Smooth muscle cell of the umbilical artery (primary cell): ENCODE results near the gene CAPRIN2. TPM values are rescaled to one million over a fixed set of nuclear protein-coding genes. Genes with fewer than 3 reads are reported as not detected.

ENCODE experiments used
- total RNA-seq: library from RNA; depleted of rRNA; stranded (reverse); fragments of >200 nt; gene quantifications from 2 replicates; pipeline ENCODE4 v1.2.3, GENCODE V29; 2014

CAPRIN2 gene, protein sequence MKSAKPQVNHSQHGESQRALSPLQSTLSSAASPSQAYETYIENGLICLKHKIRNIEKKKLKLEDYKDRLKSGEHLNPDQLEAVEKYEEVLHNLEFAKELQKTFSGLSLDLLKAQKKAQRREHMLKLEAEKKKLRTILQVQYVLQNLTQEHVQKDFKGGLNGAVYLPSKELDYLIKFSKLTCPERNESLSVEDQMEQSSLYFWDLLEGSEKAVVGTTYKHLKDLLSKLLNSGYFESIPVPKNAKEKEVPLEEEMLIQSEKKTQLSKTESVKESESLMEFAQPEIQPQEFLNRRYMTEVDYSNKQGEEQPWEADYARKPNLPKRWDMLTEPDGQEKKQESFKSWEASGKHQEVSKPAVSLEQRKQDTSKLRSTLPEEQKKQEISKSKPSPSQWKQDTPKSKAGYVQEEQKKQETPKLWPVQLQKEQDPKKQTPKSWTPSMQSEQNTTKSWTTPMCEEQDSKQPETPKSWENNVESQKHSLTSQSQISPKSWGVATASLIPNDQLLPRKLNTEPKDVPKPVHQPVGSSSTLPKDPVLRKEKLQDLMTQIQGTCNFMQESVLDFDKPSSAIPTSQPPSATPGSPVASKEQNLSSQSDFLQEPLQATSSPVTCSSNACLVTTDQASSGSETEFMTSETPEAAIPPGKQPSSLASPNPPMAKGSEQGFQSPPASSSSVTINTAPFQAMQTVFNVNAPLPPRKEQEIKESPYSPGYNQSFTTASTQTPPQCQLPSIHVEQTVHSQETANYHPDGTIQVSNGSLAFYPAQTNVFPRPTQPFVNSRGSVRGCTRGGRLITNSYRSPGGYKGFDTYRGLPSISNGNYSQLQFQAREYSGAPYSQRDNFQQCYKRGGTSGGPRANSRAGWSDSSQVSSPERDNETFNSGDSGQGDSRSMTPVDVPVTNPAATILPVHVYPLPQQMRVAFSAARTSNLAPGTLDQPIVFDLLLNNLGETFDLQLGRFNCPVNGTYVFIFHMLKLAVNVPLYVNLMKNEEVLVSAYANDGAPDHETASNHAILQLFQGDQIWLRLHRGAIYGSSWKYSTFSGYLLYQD
- 29.1 and 48.7 TPM in 2 replicates for total RNA-seq

DNA sequence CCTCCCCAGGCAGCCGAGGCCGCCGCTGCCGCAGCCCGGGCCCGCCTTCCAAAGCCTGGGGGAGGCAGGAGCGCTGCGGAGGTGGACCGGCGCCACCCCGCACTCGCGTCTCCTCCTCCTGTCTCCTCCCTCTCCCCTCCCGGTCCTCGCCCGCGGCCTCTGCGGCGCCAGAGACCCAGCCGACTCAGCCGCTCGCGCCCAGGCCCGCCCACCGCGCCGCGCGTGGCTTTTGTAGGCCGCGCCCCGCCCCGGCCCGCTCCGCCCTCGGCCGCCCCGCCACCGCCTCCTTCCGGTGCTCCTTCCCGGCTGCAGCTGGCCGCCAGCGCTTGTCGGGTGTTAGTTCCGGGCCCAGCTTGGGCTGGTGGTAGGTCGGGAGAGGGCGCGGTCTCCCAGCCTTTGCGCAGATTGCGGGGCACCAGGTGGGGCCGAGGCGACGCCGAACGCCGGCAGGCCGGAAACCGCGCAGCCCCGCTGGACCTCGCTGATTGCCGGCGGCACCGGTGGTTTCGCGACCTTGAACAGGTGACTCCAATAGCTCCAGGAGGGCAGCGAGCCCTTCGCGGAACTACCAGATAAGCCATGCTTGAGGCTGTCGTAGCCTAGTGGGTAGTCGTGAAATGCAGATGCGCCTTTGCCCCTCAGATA, at the start of gene CAPRIN2:
CAPRIN2 (minus strand) TSS at position 202 of the 645 bp plus-strand sequence. CDS start 1,431 bp downstream, outside the sequence.

DNA sequence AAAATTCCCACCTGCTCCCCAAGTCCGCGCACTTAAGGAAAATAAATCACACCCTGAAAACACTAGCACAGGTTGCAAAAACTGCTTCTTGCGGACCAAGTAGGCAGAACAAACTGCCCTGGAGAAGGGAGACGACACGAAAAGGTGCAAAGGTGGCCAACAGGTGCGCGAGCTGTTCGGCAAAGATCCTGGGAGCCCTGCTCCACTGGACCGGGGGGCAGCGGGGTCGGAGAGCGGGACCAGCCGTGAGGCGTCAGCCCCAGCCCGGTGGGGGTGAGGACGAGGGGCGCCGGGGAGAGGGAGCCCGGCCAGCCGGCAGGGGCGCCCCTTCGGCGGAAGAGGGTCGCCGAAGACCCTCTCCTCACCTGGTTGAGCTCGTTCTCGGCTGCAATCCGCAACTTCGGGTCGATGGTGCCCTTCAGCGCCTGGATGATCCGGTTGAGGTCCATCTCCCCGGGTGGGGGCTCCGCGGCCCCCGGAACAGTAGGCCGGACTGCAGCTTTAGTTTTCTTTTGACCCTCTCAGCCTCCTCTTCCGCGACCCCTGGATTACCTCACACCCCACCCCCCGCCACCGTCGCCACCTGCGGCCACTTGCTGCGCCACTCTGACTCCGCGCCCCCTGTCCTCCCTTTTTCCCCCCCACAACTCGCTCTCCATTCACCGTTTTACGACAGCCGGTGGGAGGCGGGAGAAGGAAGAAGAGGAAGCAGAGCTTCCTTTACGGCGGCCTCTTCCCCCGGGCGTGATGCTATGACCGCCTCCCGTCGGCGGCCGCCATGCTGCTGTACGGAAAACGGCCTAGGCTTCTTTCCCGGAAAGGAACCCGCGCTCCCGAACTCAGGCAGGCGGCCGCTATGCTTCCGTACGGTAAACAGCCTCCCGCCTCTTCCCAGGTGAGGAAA, 59.3 kb downstream of the CAPRIN2 start, which contains the start of gene IPO8:
IPO8 (minus strand) TSS at position 671 of the 904 bp plus-strand sequence; CDS start at position 449, 222 bp downstream.

Other genes with a start within 250 kb of the CAPRIN2 start
- 46.0 and 50.3 TPM in 2 replicates for gene IPO8, start 59.1 kb downstream of the CAPRIN2 start, total RNA-seq
- gene TSPAN11, start 171.8 kb upstream of the CAPRIN2 start, total RNA-seq = under 0.01 and 0.69 TPM in 2 replicates